Nephron progenitor cell (in vitro differentiated cells): ENCODE data around the gene SLC4A1.

Source experiments
- DNase-seq: peaks from one replicate; pipeline ENCODE4 v3.0.0; 2021
- H3K27ac Mint-ChIP-seq: 2 replicates; pipeline ENCODE4 v1.8.0; 2021; ENCODE audit warnings: mild to moderate bottlenecking, moderate library complexity, mixed read lengths
- H3K27me3 Mint-ChIP-seq: 2 replicates; pipeline ENCODE4 v1.8.0; 2021; ENCODE audit warnings: mild to moderate bottlenecking, low read depth, mixed read lengths; ENCODE audit not compliant: poor library complexity
- H3K36me3 Mint-ChIP-seq: 2 replicates; pipeline ENCODE4 v1.8.0; 2021; ENCODE audit warnings: low read depth, mixed read lengths
- H3K4me1 Mint-ChIP-seq: 2 replicates; pipeline ENCODE4 v1.8.0; 2021; ENCODE audit warnings: mixed read lengths
- H3K4me3 Mint-ChIP-seq: 2 replicates; pipeline ENCODE4 v1.8.0; 2021; ENCODE audit warnings: mild to moderate bottlenecking, moderate library complexity, mixed read lengths
- H3K9me3 Mint-ChIP-seq: 2 replicates; pipeline ENCODE4 v1.8.0; 2021; ENCODE audit warnings: mild to moderate bottlenecking, moderate library complexity, mixed read lengths
- CTCF ChIP-seq: fragments of 200-600 bp; sonication (generic); IDR thresholded peaks from 2 replicates; pipeline ENCODE4 v1.5.0; 2021; ENCODE audit warnings: antibody characterized with exemption

SLC4A1 gene

DNA sequence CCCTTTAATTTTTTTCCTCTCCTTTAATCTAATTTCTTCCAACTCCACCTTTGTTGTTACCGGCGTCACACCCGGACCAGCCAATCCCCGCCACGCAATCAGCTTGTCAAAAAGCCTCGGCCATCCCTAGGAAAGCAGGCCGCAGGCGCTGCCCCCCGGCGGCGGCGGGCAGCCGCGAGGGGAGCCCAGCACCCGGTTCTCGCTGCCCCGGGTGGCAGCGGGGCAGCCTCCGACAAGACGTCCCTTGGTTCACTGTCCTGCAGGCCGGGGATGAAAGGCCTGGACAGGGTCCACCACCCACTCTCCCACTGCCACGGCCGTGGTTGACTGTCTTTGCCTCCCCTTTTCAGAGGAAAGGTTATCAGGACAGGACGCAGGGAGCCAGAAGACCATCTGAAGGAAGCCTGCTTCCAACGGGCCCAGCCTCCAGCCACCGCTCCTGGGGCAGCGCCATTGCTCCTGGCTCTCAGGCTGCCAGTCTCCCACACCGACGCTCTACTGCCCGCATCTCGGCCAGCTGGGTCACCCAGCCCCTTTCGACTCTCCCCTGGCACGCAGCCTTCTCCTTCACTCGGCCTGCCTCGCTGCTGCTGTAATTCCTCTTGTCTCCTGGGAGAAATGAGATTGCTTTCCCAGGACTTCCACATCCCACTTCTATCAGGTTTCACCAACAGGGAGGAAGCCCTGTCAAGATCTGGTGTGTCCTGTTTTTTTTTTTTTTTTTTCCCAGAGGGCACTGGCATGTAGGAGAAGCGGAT, 45.6 kb downstream of the SLC4A1 start:
- Mint-ChIP-seq H3K27me3 (peaks cover 7% of the 10 kb centered on the region), H3K36me3 (no peaks in the 10 kb centered on the region), H3K4me1 (peaks cover 33% of the 10 kb centered on the region), H3K9me3 (no peaks in the 10 kb centered on the region), H3K27ac (peak overlapping the region; percentile 97), H3K4me3 (peak overlapping the region; percentile 87)
- peak; percentile 65 for DNase-seq
- TF ChIP-seq CTCF = no peak

GRCh38 chr17:44221862-44222111, 46.1 kb downstream of the SLC4A1 start:
- H3K27me3 Mint-ChIP-seq = peaks cover 7% of the 10 kb centered on the region
- H3K4me1 Mint-ChIP-seq = peaks cover 38% of the 10 kb centered on the region

DNA sequence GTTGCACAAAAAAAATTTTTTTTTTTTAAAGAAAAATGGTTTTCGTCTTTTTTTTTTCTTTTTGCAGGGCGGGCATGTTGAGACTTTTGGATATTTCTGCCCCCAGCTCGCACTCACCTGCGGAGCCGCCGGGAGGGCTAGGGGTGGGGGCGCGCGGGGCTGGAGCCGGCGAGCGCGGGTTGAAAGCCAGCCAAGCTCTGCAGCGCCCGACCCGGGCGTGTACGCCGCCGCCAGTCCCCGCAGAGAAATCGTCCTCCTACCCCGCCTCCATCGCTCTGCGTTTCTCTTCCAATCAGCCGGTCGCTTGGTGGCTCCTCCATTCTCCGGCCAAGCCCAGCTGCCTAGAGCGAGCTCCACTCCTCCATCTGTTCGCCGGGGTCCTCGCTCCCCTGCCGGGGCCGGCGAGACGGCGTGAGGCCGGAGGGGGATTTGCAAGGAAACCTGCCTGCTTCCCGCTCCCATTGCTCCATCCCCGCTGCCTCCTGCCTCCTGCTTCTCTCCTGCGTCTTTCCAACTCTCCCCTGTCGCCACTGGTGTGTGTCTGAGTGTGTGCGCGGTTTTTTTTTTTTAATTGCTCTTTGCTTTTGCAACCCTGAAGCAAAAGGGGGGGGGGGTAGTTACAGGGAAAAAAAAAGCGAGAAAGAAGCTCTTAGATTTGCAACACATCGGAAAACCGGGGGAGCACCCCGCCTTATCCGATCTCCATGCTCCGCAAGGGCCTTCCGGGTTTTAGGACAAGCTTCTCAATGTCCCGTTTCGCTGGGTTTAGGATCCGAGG, 46.7 kb downstream of the SLC4A1 start:
- TF ChIP-seq CTCF = no peak
- peaks cover 7% of the 10 kb centered on the region for H3K27me3 Mint-ChIP-seq
- H3K36me3 Mint-ChIP-seq = peaks cover 8% of the 10 kb centered on the region
- peak overlapping the region; percentile 87 for H3K4me3 Mint-ChIP-seq
- H3K4me1 Mint-ChIP-seq = peaks cover 40% of the 10 kb centered on the region
- peak; percentile 76 for DNase-seq
- H3K27ac Mint-ChIP-seq = peak overlapping the region; percentile 97
- H3K9me3 Mint-ChIP-seq = no peaks in the 10 kb centered on the region

More at GRCh38 chr17:44221862-44222111, 46.1 kb downstream of the SLC4A1 start:
- peaks cover 3% of the 10 kb centered on the region for H3K36me3 Mint-ChIP-seq
- no peaks in the 10 kb centered on the region for H3K9me3 Mint-ChIP-seq
- no peak for TF ChIP-seq CTCF
- DNase-seq = no peak
- peak overlapping the region; percentile 97 for H3K27ac Mint-ChIP-seq
- H3K4me3 Mint-ChIP-seq = peak overlapping the region; percentile 87

DNA sequence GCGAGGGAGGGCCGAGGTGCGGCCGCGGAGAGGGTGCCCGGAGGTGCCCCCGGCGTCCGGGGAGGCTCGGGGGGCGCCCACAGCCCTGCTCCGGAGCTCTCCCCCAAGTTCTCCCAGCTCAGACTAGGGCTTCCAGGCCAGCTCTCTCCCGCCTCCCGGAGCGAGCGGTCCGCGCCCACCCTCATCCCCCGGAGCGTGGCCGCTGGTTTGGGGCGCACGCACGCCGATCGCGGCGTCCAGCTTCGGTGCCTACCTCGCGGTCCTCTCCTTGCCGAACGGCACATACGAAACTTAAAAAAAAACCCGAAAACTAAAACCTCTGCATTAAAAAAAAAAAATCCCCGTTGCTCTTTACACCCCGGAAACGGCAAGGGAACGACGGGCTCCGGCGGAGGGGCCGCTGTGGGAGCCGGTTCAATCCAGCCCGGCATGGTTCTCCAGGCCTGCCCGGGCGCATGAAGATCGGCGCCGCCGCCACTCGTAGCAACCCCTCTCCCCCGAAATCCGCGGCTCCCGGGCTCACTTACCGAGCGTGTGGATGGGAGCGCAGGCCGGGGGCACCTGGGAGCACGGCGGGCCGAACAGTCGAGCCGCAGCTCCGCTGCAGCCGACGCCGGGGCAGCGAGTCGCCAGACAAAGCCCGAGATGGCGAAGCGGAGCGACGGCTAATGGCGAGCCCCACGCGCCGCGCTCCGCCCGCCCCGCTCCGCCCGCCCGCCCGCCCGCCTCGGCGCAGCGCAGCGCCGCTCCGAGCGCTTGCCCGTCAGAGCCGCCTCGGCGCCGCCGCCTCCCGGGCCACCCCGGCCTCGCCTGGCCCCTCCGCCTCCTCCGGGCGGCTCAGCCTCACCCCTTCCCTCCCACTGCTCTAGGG, 47.5 kb downstream of the SLC4A1 start:
- H3K4me3 Mint-ChIP-seq = peak overlapping the region; percentile 93
- DNase-seq = peak; percentile 51
- H3K27me3 Mint-ChIP-seq = no peaks in the 10 kb centered on the region
- peaks cover 17% of the 10 kb centered on the region for H3K36me3 Mint-ChIP-seq
- no peak for TF ChIP-seq CTCF
- peak overlapping the region; percentile 97 for H3K27ac Mint-ChIP-seq
- H3K9me3 Mint-ChIP-seq = no peaks in the 10 kb centered on the region
- peaks cover 40% of the 10 kb centered on the region for H3K4me1 Mint-ChIP-seq

DNA sequence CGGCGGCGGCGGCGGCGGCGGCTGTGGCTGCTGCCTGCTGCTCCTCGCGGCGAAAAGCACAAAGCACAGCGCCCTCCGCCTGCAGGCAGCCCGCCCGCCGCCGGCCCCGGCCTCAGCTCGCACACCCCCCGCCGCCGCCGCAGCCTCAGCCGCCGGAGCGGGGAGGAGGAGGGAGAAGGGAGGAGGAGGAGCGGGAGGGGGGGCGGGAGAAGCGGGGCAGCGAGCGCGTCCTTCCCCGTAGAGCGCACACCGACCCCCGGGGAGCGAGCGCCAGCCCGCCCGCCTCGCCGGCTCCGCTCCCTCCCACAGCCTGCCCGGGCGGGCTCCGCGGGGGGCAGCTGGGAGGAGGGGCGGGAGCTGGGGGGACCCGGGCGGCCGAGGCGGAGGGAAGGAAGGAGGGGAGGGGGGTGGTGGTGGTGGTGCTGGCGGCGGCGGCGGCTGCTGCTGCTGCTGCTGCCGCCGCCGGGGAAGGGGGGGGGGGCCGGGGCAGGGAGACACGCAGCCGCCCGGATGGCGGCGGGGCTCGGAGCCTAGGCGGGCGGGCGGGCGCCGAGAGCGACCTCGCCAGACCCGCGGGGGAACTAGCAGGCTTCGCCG, 48.2 kb downstream of the SLC4A1 start, which contains the start of gene UBTF:
Gene UBTF (minus strand): TSS at position 60 of the 597 bp plus-strand sequence. CDS start 1,446 bp downstream, outside the sequence.
- Mint-ChIP-seq H3K4me3 (peak within 1 kb of the TSS; percentile 93), H3K27me3 (no peaks in the 10 kb centered on the region), H3K9me3 (no peaks in the 10 kb centered on the region), H3K27ac (peak within 1 kb of the TSS; percentile 97), H3K36me3 (peaks cover 24% of the 10 kb centered on the region), H3K4me1 (peaks cover 45% of the 10 kb centered on the region)
- no peak for TF ChIP-seq CTCF
- peak; percentile 78 for DNase-seq
